ENCODE measurements around the gene CAMK1D.

CAMK1D gene

GRCh38 chr10:12822126-12822892, 473.0 kb downstream of the CAMK1D start:
- no peak for DNase-seq (ENCODE audit: low read depth in 2 of 2)

- no peak for DNase-seq (ENCODE audit: low read depth in 2 of 2)
Observed at GRCh38 chr10:12822893-12823170, 473.5 kb downstream of the CAMK1D start.

- no peak for DNase-seq (ENCODE audit: low read depth in 2 of 2)
Observed at GRCh38 chr10:12823328-12823727, 474.0 kb downstream of the CAMK1D start.

GRCh38 chr10:12825260-12825849, 476.0 kb downstream of the CAMK1D start:
- DNase-seq (ENCODE audit: low read depth in 2 of 2), result no peak

- no peak for DNase-seq (ENCODE audit: low read depth in 2 of 2)
Observed at GRCh38 chr10:12826800-12827372, 477.5 kb downstream of the CAMK1D start.

- DNase-seq (ENCODE audit: low read depth in 2 of 2), result no peak
Observed at GRCh38 chr10:12828736-12829135, 479.4 kb downstream of the CAMK1D start.

GRCh38 chr10:12829831-12830390, 480.6 kb downstream of the CAMK1D start:
- no peak for DNase-seq (ENCODE audit: low read depth in 2 of 2)

GRCh38 chr10:12832096-12832495, 482.7 kb downstream of the CAMK1D start:
- DNase-seq (ENCODE audit: low read depth in 2 of 2), result no peak

- DNase-seq (ENCODE audit: low read depth in 2 of 2), result no peak
Observed at GRCh38 chr10:12833451-12833850, 484.1 kb downstream of the CAMK1D start.

- no peak for DNase-seq (ENCODE audit: low read depth in 2 of 2)
Observed at GRCh38 chr10:12834116-12834665, 484.8 kb downstream of the CAMK1D start.

- DNase-seq (ENCODE audit: low read depth in 2 of 2), result no peak
Observed at GRCh38 chr10:12834721-12835120, 485.4 kb downstream of the CAMK1D start.

- DNase-seq (ENCODE audit: low read depth in 2 of 2), result no peak
Observed at GRCh38 chr10:12835709-12836108, 486.4 kb downstream of the CAMK1D start.

- DNase-seq (ENCODE audit: low read depth in 2 of 2), result no peak
Observed at GRCh38 chr10:12838366-12838765, 489.0 kb downstream of the CAMK1D start.

GRCh38 chr10:12838995-12839927, 489.9 kb downstream of the CAMK1D start:
- DNase-seq (ENCODE audit: low read depth in 2 of 2), result no peak

- no peak for DNase-seq (ENCODE audit: low read depth in 2 of 2)
Observed at GRCh38 chr10:12839941-12840611, 490.7 kb downstream of the CAMK1D start.

GRCh38 chr10:12841426-12841825, 492.1 kb downstream of the CAMK1D start:
- DNase-seq (ENCODE audit: low read depth in 2 of 2), result no peak

GRCh38 chr10:12841826-12842225, 492.5 kb downstream of the CAMK1D start:
- DNase-seq (ENCODE audit: low read depth in 2 of 2), result no peak

GRCh38 chr10:12842310-12842709, 493.0 kb downstream of the CAMK1D start:
- DNase-seq (ENCODE audit: low read depth in 2 of 2), result no peak

- no peak for DNase-seq (ENCODE audit: low read depth in 2 of 2)
Observed at GRCh38 chr10:12843296-12843945, 494.1 kb downstream of the CAMK1D start.

- no peak for DNase-seq (ENCODE audit: low read depth in 2 of 2)
Observed at GRCh38 chr10:12844811-12845483, 495.6 kb downstream of the CAMK1D start.

All from activated CD4-positive, alpha-beta T cell treated with anti-CD3 and anti-CD28 coated beads for 24 hours (primary cell).